Fibroblast of lung (primary cell): ENCODE measurements around the gene ME1.

ENCODE experiments used
- CTCF ChIP-seq, 2 donors: IDR thresholded peaks in 1 of 2; conservative IDR thresholded peaks in 1 of 2; 1 replicate in 1 of 2; 2 replicates in 1 of 2; pipeline ENCODE4 v1.5.1; 2011 to 2012; ENCODE audit warnings: low read length in 2 of 2, control low read depth in 1 of 2, inconsistent platforms in 1 of 2, low read depth in 1 of 2, mild to moderate bottlenecking in 1 of 2
- EZH2 ChIP-seq: IDR thresholded peaks from 2 replicates; pipeline ENCODE4 v1.5.1; 2012; ENCODE audit warnings: low read length, control low read depth, mild to moderate bottlenecking; ENCODE audit errors: missing control alignments

GRCh38 chr6:83381949-83382348, 48.9 kb downstream of the ME1 start:
- no peak for TF ChIP-seq EZH2
- no peak for TF ChIP-seq CTCF (conservative IDR thresholded peaks at IDR 0.05 in 1 of 2, IDR thresholded peaks at IDR 0.05 in 1 of 2; ENCODE audit: low read depth in 1 of 2, low read length in 2 of 2)
